Measurements from ENCODE around the gene GNPDA1. TPM values are rescaled to one million over a fixed set of nuclear protein-coding genes. Genes with fewer than 3 reads are reported as not detected.

The GNPDA1 gene
- 74.2 and 76.8 TPM in 2 replicates for total RNA-seq
- long read RNA-seq, transcript GNPDA1-210 (6 exons, 2,980 nt), result minor isoform, 20 of 315 reads
- long read RNA-seq, transcript GNPDA1-201 (7 exons, 2,273 nt), result major isoform, 266 of 315 reads
- long read RNA-seq, transcript GNPDA1-202 (8 exons, 2,319 nt), result minor isoform, 6 of 315 reads
- long read RNA-seq, partial matches to known transcripts, result 10 of 315 reads
- long read RNA-seq, other reads (novel, unspliced or antisense), result 12 of 315 reads

DNA sequence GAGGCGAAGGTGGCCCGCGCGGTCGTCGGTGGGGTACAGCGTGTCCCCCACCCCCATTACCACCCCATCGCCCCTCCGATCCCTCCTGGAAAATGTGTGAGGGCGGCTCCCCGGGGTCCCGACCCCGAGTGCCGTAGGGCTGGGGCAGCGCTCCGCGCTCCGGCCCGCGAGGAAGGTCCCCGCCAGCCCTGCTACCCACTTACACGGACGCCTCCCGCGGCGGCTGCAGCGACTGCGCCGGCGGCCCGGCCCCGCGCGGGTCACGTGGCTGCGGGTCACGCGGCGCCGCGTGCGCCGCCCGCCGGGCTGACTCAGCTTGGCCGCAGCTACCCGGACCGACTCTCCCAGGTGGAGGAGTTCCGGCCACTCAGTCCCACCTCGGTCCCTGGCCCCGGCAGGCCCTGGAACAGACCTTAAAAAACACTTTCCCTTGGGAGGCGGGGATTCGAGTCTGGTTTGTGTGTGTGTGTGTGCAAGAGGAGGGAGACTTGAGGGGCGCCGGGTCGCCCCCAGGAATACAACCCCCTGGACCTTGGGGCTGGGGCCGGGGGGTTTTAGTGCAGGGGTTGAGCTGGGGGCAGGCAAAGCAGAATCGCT, at the start of gene GNPDA1:
TSS of gene GNPDA1 (minus strand) at position 236 of the 597 bp plus-strand sequence. CDS start 992 bp downstream, outside the sequence.
- peaks cover 7% of the 10 kb centered on the region for H3K36me3 Mint-ChIP-seq (ENCODE audit: low read depth)
- H3K27me3 Mint-ChIP-seq (ENCODE audit: low read depth), result no peaks in the 10 kb centered on the region
- H3K9me3 Mint-ChIP-seq, result no peaks in the 10 kb centered on the region
- TF ChIP-seq, protein P1, sequence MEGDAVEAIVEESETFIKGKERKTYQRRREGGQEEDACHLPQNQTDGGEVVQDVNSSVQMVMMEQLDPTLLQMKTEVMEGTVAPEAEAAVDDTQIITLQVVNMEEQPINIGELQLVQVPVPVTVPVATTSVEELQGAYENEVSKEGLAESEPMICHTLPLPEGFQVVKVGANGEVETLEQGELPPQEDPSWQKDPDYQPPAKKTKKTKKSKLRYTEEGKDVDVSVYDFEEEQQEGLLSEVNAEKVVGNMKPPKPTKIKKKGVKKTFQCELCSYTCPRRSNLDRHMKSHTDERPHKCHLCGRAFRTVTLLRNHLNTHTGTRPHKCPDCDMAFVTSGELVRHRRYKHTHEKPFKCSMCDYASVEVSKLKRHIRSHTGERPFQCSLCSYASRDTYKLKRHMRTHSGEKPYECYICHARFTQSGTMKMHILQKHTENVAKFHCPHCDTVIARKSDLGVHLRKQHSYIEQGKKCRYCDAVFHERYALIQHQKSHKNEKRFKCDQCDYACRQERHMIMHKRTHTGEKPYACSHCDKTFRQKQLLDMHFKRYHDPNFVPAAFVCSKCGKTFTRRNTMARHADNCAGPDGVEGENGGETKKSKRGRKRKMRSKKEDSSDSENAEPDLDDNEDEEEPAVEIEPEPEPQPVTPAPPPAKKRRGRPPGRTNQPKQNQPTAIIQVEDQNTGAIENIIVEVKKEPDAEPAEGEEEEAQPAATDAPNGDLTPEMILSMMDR (conservative IDR thresholded peaks at IDR 0.05), result peak; percentile 36
- peak within 1 kb of the TSS; percentile 97 for H3K27ac Mint-ChIP-seq (ENCODE audit: unreplicated experiment)
- H3K4me1 Mint-ChIP-seq, result peaks cover 30% of the 10 kb centered on the region
- H3K4me3 Mint-ChIP-seq, result peak within 1 kb of the TSS; percentile 89
- peak; percentile 51 for DNase-seq (ENCODE audit: low read depth, low spot score)

DNA sequence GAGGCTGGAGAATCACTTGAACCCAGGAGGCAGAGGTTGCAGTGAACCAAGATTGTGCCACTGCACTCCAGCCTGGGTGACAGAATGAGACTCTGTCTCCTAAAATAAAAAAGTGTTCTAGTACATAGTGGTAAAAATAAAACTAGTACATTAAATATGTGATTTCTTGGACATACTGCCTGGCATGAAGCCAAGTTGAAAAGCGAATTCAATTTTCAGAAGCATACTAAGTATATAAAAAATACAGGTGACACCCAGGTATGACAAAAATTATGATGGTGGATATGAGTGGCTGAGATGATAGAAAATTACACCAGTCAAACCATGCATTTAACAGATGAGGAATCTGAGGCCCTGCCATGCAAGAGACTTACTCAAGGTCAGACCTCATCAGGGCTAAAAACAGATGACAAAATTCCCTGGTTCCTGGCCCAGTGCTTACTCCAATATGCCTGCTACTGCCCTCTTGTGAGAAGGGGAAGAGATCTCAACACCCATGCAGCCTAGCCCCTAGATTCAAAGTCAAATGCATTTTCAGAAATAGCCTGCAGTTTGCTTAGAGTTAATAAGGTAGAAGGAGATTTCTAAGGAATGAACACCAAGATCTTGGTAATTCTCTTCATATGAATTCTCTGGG, 46.6 kb upstream of the GNPDA1 start:
- TF ChIP-seq, protein P1 (conservative IDR thresholded peaks at IDR 0.05), result peak; percentile 16
- Mint-ChIP-seq H3K4me1 (peaks cover 21% of the 10 kb centered on the region), H3K4me3 (no peak overlapping the region), H3K9me3 (no peaks in the 10 kb centered on the region), H3K36me3 (ENCODE audit: low read depth) (no peaks in the 10 kb centered on the region), H3K27ac (ENCODE audit: unreplicated experiment) (no peak overlapping the region), H3K27me3 (ENCODE audit: low read depth) (no peaks in the 10 kb centered on the region)
- DNase-seq (ENCODE audit: low read depth, low spot score), result no peak

DNA sequence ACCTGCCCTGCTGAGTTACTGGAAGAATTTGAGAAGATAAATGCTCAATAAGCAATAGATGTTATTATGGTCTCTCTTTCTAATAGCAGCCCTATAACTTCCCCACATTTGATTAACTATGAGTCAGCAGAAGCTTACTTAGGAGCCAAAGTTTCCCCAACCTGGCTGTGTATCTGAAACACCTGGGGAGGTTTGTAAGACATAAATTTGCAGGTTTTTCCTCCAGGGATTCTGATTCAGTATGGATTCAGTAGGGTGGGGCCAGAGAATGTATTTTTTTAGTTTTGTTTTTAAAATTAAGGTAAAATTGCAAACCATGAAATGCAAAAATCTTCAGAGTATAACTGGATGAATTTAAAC, 44.9 kb upstream of the GNPDA1 start:
- Mint-ChIP-seq H3K4me1 (peaks cover 16% of the 10 kb centered on the region), H3K36me3 (ENCODE audit: low read depth) (no peaks in the 10 kb centered on the region)
- TF ChIP-seq, protein P1 (conservative IDR thresholded peaks at IDR 0.05), result no peak

DNA sequence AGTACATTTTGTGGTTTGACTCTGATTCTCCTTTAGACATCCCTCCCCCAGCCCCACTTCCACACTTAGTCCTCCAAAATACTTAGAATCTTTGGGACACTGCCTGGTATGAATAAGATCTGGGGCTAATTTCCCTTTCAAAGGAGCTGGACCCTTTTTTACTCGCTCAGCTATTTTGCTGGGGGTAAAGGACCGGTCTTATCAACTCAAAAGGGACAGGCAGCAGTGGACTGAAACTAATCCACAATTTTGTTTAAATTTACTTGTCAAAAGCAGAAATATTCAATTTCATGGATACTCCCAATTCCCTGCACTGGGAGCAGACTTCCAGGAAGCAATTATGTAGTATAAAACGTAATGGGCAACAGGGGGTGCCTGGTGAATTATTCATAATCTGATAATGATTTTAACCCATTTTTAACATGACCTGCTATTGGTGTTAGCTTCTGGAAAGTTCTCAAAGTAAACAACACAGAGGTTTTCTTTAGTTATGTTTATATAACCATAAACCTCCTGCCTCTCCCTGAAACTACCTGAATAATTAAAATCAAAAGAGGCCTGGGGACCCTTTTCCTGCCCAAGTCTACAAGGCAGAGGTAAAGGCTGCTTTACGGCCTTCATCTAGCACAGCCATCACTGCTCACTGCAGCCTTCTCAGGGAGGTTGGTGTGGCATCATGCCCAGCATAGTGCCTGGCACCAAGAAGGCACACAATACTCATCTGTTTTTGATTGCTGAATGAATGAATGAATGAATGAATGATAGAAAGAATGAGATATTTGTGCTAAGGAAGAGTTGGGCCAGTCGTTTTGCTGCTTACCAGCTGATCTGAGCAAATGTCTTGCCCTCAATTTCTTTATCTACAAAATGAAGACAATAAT, 44.2 kb upstream of the GNPDA1 start:
- H3K9me3 Mint-ChIP-seq, result no peaks in the 10 kb centered on the region
- no peaks in the 10 kb centered on the region for H3K36me3 Mint-ChIP-seq (ENCODE audit: low read depth)
- peaks cover 16% of the 10 kb centered on the region for H3K4me1 Mint-ChIP-seq
- H3K27ac Mint-ChIP-seq (ENCODE audit: unreplicated experiment), result no peak overlapping the region
- no peak for DNase-seq (ENCODE audit: low read depth, low spot score)
- TF ChIP-seq, protein P1 (conservative IDR thresholded peaks at IDR 0.05), result no peak
- H3K4me3 Mint-ChIP-seq, result no peak overlapping the region
- H3K27me3 Mint-ChIP-seq (ENCODE audit: low read depth), result no peaks in the 10 kb centered on the region

More for the DNA sequence above, 44.9 kb upstream of the GNPDA1 start:
- H3K27ac Mint-ChIP-seq (ENCODE audit: unreplicated experiment), result no peak overlapping the region
- DNase-seq (ENCODE audit: low read depth, low spot score), result no peak
- H3K4me3 Mint-ChIP-seq, result no peak overlapping the region
- H3K9me3 Mint-ChIP-seq, result no peaks in the 10 kb centered on the region
- no peaks in the 10 kb centered on the region for H3K27me3 Mint-ChIP-seq (ENCODE audit: low read depth)

DNA sequence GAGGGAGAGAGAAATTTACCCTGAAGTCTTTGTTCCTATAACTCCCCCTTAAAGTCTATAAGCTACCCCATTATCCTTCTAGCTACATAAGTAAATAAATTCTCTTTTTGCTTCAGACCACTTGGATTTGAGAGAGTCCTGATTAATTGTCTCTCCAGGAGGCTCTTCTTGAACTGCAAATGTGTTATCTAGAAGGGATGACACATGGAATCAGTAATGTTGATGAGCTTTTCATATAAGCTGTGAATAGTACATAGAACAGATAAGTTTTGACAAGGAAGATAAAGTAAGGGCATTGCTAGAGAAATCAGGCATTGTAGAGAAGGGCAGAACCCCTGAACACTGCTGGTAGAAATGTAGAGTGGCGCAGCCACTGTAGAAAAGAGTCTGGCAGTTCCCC, 42.5 kb upstream of the GNPDA1 start:
- H3K27me3 Mint-ChIP-seq (ENCODE audit: low read depth), result no peaks in the 10 kb centered on the region

More for the DNA sequence above, 42.5 kb upstream of the GNPDA1 start:
- no peaks in the 10 kb centered on the region for H3K9me3 Mint-ChIP-seq
- TF ChIP-seq, protein P1 (conservative IDR thresholded peaks at IDR 0.05), result no peak
- H3K36me3 Mint-ChIP-seq (ENCODE audit: low read depth), result no peaks in the 10 kb centered on the region
- no peak for DNase-seq (ENCODE audit: low read depth, low spot score)
- peaks cover 16% of the 10 kb centered on the region for H3K4me1 Mint-ChIP-seq
- no peak overlapping the region for H3K4me3 Mint-ChIP-seq
- H3K27ac Mint-ChIP-seq (ENCODE audit: unreplicated experiment), result no peak overlapping the region

Data from neural crest cell (in vitro differentiated cells).